RWPE1 (cell line): ENCODE measurements around the gene ACOX3.

Experiments
- CTCF ChIA-PET: fragments of 350-600 bp; sonication (Branson Sonifier 250); formaldehyde crosslinking; extraction: SDS; loops from one replicate; lab custom pipeline; 2021; lab: Yijun Ruan, JAX
- POLR2A ChIA-PET: fragments of 400-600 bp; formaldehyde crosslinking; extraction: SDS; loops from one replicate; lab custom pipeline; 2020; ENCODE audit warnings: antibody characterized with exemption; ENCODE audit not compliant: low non-redundant PET; lab: Yijun Ruan, JAX
- DNase-seq: peaks from one replicate; pipeline ENCODE4 v3.0.0; 2012; ENCODE audit warnings: low spot score
- H3K27ac ChIP-seq: fragments of 450-650 bp; 2 replicates; pipeline ENCODE4 v1.5.1; 2017
- CTCF ChIP-seq: fragments of 450-650 bp; conservative IDR thresholded peaks from 2 replicates; pipeline ENCODE4 v1.5.1; 2017; ENCODE audit warnings: low read depth, mild to moderate bottlenecking

The ACOX3 gene

GRCh38 chr4:8355864-8356565 lies 84.5 kb downstream of the ACOX3 start:
- no peak for TF ChIP-seq CTCF
- H3K27ac ChIP-seq = no peak overlapping the region
- ChIA-PET POLR2A (no interaction called here), CTCF (no interaction called here)
- no peak for DNase-seq

GRCh38 chr4:8355306-8355705 lies 85.2 kb downstream of the ACOX3 start:
- ChIA-PET POLR2A (no interaction called here), CTCF (no interaction called here)
- TF ChIP-seq CTCF = no peak
- H3K27ac ChIP-seq = no peak overlapping the region
- DNase-seq = peak; percentile 26

GRCh38 chr4:8353912-8354453 lies 86.5 kb downstream of the ACOX3 start:
- no peak for TF ChIP-seq CTCF
- no peak overlapping the region for H3K27ac ChIP-seq
- ChIA-PET POLR2A (no interaction called here), CTCF (no interaction called here)
- DNase-seq = no peak

GRCh38 chr4:8353158-8353669 lies 87.3 kb downstream of the ACOX3 start:
- CTCF ChIA-PET = interaction anchor here (0.6 kb wide), 1 partner anchor 86 kb away, joined by 3 read pairs; no protein-coding TSS in a partner anchor
- H3K27ac ChIP-seq = no peak overlapping the region
- TF ChIP-seq CTCF = no peak
- POLR2A ChIA-PET = no interaction called here
- DNase-seq = no peak

GRCh38 chr4:8352368-8353157 lies 88.0 kb downstream of the ACOX3 start:
- POLR2A ChIA-PET = no interaction called here
- no peak for TF ChIP-seq CTCF

GRCh38 chr4:8351931-8352367 lies 88.6 kb downstream of the ACOX3 start:
- CTCF ChIA-PET = no interaction called here
- DNase-seq = no peak
- no peak overlapping the region for H3K27ac ChIP-seq
- POLR2A ChIA-PET = no interaction called here
- no peak for TF ChIP-seq CTCF

More at GRCh38 chr4:8352368-8353157, 88.0 kb downstream of the ACOX3 start:
- DNase-seq = no peak
- CTCF ChIA-PET = interaction anchor here (0.6 kb wide), 1 partner anchor 87 kb away, joined by 3 read pairs; no protein-coding TSS in a partner anchor
- H3K27ac ChIP-seq = no peak overlapping the region
